Sigmoid colon (tissue), 3 donors: ENCODE data around the gene CCPG1.
"Not testable (repeated sequence)": the region's sequence is repeated elsewhere in the genome, so short reads cannot be mapped to it uniquely, and the experiment has no call there.

Source experiments
- POLR2A ChIP-seq, 2 donors: fragments of 450-650 bp; IDR thresholded peaks; one replicate each; pipeline ENCODE4 v1.6.1; 2016; ENCODE audit warnings: antibody characterized with exemption in 2 of 2, mild to moderate bottlenecking in 2 of 2, moderate library complexity in 2 of 2
- TF ChIP-seq, protein P1 (sequence below), 4 experiments: fragments of 450-650 bp in 3 of 4; fragments of 200-600 bp in 1 of 4; IDR thresholded peaks; one replicate each; pipeline ENCODE4 v1.5.1; 2016 to 2019; ENCODE audit warnings: antibody characterized with exemption in 4 of 4, mild to moderate bottlenecking in 3 of 4, moderate library complexity in 2 of 4

DNA sequence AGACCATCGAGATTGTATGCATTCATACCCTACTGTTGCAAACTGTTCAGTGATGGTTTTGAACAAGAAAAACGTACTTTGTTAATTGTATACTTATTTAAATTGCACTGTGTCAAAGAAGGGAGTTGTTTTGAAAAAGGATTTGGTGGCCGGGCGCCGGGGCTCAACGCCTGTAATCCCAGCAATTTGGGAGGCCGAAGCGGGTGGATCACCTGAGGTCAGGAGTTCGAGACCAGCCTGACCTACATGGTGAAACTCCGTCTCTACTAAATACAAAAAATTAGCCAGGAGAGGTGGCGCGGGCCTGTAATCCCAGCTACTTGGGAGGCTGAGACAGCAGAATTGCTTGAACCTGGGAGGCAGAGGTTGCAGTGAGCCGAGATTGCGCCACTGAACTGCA is 817 bp upstream of the CCPG1 start:
- TF ChIP-seq POLR2A (IDR thresholded peaks at IDR 0.05) = not testable (repeated sequence)
- TF ChIP-seq, protein P1, sequence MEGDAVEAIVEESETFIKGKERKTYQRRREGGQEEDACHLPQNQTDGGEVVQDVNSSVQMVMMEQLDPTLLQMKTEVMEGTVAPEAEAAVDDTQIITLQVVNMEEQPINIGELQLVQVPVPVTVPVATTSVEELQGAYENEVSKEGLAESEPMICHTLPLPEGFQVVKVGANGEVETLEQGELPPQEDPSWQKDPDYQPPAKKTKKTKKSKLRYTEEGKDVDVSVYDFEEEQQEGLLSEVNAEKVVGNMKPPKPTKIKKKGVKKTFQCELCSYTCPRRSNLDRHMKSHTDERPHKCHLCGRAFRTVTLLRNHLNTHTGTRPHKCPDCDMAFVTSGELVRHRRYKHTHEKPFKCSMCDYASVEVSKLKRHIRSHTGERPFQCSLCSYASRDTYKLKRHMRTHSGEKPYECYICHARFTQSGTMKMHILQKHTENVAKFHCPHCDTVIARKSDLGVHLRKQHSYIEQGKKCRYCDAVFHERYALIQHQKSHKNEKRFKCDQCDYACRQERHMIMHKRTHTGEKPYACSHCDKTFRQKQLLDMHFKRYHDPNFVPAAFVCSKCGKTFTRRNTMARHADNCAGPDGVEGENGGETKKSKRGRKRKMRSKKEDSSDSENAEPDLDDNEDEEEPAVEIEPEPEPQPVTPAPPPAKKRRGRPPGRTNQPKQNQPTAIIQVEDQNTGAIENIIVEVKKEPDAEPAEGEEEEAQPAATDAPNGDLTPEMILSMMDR (IDR thresholded peaks at IDR 0.05) = not testable (repeated sequence)
